IPS DF 4.7 (cell line): ENCODE data around the gene RFFL.

ENCODE experiments used
- DNase-seq: peaks from one replicate; pipeline ENCODE4 v3.0.0-alpha.2; 2013; ENCODE audit warnings: low spot score; ENCODE audit errors: extremely low read depth

RFFL gene

DNA sequence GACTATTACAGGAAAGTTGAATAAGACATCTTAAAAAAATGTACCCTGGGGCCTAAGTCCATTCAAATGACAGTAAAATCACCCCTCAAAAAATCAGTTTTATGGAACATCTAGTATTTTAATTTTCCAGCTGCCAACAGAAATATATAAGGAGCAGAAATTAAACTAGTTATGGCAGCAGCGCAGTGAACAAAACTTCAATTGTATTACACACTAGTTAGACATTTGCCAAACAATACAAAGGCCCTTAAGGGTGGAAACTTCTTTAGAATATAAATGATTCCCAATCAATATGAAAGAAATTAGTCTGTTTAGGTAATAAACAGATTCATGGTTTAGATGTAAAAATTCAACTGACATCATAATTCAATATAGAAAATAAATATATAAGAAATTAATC is 18.1 kb upstream of the RFFL start:
- DNase-seq, result no peak

DNA sequence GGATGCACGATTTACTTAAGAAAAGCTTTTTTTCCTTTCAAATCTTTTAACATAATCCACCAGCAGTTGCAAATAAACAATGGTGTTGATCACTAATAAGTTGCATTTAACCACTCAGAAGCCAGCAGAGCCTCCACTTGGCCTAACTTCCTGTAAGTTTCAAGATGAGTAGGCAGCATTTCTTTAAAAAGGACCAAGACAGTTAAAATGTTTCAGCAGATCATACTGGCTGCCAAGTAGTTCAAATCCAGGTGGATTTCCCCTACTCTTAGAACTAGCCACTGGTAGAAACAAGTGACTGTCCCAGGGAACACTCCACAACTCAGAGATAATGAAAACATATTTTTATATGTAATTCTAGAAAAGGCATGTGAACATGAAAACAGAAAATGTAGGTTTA is 17.0 kb upstream of the RFFL start:
- no peak for DNase-seq

DNA sequence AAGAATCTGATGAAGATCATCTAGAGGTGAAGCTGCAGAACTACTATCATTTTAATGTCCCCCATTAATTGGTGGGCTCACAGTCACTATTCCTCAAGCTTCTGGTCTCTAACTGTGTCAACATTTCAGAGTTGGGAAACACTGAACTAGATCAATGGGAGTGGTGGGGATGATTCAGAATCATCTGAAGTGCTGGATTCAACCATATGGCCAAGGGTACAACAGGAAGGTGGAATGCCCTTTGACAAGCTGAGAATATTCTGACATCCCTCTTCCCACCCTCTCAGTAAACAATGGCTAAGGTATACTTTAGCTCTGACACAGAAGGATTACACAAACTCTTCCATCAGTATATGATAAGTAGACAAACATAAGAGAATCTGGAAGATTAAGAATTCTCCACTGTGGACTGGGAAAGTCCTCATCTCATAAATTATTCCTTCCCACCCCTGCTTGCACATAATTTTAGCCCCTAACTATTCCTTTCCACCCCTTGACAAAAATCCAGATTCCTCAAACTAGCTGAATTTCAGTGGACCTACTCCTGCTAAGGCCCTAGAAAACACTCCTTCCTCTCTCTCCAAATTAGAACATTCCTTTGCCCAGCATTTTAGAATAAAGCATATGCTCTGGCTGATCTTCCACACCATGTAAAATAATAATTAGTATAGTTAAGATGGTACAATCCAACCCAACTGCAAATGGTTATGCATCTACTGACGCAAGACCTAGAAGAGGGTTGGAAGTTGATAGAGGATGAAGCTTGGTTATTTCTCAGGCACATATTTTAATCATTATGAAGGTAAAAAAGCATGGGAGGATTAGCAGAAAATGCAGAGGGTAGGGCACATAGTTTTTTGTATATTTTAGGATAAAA is 16.3 kb upstream of the RFFL start:
- DNase-seq, result no peak

DNA sequence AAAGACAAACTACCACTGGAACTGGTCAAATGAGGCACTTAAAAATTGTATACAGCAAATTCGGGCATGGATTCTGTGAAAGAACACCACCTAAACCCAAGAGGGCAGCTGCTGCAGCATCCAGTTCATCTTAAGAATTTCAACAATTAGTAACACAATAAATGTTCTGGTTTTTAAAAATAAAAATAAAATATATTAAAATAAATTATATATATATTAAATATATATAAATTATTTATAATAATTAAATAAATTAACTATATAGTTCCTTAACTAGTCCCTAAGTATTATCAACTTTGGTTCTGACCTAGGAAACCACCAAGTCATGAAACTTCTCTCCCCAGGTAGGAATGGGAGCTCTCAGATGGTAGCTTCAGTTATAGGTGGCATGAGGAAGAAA is 13.4 kb upstream of the RFFL start:
- DNase-seq, result no peak

DNA sequence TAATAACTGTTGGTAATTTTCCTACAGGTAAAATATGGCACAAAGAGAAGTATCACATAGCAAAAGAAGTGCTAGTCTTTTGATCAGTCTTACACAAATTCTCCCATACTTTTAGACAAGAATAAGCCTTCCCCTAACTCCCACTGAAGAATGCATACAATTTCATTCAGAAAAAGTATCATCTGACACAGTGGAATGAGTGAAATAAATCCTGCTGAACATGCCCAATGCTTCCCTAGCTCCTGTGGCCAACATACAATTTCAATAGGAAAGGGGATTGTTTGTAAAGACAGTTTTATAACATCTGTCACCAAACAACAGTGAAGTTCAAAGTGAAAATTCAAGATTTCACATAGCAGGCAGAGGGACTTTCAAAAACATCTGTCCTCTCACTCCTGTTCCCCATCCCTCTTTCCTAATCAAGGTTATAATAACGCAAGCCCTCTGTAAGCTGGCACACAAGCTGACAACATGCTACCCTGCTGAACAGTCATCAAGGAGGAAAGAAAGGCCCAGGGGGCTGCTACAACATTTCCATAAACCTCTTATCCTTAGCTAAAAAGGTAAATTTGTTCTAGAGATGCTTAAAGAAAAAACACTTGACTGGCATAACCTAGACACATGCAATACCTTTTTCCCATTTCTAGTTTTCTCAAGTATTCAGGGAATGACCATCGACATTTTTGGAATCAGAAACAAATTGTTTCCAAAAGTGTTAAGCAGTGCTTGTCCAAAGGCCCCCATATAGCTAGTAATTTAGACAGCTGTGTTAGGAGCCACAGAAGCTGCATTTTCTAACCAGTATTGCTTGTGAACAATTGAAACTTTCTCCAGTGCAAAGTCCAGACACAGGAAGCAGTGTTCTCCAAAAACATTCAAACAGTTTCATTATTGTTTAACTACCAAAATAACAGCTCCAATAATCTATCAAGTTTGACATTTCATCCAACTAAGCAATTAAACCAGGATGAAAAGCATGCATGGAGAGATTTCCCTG is 11.5 kb upstream of the RFFL start:
- DNase-seq, result no peak

DNA sequence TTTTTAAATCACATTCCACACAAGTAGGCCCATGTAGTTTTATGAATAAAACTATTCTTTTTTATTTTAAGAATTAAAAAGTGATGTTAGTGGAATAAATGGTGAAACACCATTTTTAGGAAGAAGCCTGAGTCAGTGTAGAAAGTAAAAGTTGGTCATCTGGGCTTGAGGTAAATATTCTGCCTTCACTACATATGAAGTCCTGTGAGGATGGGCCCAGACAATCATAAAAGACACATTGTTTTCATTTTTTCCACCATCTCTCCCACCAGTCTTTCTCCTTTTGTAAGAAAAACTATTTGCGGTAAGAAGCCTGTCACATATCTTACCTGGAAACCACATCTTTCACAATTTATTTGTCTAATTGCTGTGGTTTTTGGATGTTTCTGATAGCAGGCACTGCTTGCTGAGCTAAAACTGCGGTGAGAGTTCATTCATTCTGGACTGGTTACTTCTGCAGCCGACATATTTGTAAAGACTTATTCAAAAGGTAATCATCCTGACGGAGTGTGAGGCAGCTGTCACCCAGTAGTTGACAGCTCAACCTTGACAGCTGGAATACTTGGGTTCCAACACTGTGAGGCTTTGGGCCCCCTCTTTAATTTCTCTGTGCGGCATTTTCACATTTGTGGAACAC is 10.6 kb upstream of the RFFL start:
- DNase-seq, result no peak

DNA sequence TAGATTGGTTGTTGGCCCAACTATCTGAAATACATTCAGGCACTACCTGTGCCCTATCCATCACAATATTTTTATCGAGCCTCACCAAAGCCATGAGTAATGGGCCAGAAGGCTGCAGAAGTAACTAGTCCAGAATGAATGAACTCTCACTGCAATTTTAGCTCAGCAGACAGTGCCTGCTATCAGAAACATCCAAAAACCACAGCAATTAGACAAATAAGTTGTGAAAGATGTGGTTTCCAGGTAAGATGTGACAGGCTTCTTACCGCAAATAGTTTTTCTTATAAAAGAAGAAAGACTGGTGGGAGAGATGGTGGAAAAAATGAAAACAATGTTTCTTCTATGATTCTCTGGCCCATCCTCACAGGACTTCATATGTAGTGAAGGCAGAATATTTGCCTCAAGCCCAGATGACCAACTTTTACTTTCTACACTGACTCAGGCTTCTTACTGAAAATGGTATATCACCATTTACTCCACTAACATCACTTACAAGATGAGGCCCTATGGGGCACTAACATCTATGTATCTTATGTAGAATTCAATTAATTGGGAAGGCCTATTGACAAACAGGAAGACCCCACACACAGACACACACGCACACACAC is 9.8 kb upstream of the RFFL start:
- DNase-seq, result no peak

DNA sequence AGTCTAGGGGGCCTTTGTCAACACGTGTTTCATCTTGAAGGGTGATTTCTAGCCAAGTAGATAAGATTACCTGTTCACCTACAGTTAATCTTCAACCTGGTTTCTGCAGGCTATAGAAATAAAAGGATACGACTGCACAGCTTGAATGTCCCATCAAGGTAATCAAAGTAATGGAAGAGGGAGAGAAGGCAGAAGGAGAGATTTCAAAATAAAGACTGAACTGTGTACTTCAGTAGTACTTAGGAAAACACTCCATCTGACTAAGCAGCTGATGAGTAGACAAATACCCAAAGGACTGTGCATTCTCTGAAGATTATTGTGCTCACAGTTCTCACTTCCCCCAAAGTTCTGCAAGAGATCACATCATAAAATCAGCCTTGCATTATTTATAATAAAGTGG is 5.8 kb upstream of the RFFL start:
- DNase-seq, result no peak

DNA sequence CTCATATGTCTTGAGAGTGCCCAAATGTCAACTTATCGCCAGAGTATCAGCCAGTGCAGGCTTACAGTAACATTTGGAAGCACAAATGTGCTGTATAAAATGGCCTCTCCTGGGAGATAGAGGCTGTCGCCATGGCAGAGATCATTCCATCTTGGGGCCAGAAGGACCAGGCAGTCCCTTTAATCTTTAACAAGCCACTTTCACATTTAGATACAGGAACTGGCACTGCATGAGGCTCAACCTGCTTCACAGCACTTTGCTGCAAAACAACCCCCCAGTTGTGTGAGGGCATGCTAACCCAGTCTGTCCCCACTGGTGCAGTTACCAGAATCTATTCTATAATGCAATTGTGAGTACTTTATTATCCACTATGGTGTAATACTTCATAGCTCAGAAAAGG is 4.7 kb upstream of the RFFL start:
- no peak for DNase-seq

DNA sequence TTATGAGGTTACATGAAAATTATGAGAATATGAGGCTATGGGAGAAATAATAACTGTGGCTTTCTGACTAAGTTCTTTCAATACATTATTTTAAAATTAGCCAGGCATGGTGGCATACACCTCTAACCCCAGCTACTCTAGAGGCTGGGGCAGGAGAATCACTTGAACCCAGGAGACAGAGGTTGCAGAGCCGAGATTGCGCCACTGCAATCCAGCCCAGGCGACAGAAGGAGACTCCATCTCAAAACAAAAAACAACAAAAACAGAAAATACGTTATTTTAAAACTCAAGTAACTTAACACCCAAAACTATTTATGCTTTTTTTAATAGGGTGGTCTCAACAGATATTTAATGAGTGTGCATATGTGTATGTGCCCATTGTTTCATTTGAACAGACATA is 2.4 kb upstream of the RFFL start:
- DNase-seq, result no peak

DNA sequence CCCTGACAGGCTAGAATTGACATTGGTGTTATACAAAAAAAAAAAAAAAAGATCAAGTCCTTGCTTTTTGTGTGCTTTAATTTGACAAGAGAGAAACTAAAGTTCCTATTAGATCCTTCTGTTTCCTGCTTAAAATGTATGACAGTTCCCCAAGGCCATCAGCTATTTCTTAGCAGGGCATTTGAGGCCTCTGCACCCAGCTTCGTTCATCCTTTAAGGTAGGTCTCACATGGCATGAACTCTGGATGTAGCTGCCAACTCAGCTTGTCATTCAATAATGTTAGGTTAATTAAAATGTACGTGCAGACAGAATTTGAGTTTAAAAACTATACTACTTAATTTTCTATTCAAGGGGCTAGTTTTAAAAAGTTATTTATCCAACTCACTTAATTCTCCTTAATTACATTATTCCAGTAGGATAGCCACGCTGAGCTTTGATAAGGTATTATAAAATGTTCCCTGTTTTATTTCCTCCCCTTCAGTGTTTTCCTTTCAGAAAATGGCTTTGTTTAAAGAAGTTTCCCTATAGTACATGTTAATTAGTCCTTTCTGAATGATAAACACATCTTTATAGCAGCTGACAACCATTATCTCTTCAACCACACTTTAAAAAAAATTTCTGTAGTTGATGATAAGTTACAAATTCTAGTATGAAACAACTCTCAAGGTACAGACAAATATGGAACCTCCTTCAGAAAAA is 1.2 kb upstream of the RFFL start:
- DNase-seq, result no peak

DNA sequence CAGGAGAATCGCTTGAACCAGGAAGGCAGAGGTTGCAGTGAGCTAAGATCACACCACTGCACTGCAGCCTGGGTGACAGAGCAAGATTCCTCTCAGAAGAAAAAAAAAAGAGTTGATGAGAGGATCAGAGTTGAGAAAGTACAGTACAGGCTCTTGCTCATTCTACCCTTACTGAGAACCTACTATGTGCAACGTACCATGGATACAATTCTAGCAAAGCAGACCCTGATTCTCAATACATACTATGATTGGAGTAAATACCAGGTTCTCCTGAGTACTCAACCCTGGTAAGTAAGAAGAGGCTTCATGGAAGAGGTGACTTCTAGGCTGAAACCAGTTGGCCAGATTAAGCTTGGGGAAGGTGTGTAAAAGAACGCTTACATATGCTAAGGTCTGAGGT is 1.2 kb downstream of the RFFL start:
- no peak for DNase-seq

DNA sequence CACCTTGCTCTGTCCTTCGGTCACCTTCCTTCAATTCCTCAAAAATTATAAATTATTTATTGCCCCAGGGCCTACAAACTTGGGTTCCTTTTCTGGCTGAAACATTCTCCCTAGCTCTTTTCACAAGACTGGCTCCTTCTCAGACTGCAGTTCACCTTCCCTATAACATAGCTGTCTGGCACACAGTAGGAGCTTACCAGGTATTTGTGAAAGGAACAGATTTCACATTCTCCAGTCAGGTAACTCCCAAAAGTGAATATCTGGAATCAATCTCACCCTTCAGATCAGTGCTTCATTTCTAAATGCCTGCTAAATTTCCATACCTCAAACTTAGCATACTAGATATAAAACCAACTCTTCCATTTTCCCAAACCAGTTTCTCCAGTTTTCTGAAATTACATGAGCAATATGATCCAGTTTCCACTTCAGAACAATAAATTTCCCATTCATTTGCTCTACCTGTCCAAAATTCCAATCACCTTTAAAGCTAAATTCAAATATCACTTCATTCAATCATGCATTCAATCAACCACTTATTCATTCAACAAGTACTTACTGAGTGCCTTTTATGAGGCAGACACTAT is 6.1 kb downstream of the RFFL start:
- DNase-seq, result no peak

DNA sequence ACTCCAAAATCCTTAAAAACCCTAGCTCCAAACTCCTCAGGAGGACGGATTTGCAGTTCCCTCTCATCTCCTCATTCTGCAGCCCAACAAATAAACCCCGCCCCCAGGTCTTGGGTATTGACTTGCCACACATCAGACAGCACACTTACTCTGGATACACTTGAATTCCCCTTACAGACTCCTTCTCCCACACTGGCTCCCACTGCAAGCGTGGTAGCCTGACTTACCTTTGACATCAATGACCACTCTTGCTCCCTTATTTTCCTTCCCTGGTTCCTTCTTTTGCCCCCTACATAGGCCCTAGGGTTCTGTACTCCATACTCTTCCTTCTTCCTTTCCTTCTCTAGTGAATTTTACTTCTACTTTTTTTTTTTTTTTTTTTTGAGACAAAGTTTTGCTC is 7.5 kb downstream of the RFFL start:
- no peak for DNase-seq

DNA sequence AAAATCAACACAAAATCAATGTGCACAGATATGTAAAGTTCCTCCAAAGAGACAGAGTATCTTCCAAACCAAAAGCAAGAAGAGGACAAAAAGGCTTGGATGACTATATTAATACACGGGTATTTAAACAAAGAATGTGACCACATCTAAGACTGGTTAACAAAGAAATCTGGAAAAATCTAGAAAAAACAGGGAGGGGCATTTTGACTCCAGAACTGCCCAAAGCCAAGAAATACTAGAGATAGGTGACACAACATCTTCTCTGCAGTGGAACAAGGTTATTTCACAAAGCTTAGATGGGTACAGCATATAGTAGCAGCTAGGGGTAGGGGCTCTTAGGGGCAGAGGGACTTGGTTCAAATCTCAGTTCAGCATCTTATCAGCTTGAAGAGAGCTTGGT is 10.3 kb downstream of the RFFL start:
- no peak for DNase-seq

DNA sequence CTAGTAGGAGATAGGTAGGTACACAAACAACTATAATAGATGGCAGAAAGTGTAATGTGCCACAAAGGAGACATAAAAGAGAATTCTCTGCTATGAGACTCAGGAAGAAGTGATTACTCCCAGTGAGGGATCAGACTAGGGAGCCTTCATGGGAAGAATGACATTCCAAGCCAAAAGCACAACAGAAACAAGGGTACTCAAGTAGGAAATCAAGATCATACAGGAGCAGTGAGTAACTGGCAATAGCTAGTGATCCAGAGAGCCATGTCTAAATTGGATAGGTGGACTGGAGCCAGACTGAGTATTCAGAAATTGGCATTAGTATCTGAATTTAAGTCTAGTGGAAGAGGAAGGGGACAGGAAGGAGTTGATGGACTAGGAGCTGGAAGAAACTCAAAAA is 10.7 kb downstream of the RFFL start:
- no peak for DNase-seq

DNA sequence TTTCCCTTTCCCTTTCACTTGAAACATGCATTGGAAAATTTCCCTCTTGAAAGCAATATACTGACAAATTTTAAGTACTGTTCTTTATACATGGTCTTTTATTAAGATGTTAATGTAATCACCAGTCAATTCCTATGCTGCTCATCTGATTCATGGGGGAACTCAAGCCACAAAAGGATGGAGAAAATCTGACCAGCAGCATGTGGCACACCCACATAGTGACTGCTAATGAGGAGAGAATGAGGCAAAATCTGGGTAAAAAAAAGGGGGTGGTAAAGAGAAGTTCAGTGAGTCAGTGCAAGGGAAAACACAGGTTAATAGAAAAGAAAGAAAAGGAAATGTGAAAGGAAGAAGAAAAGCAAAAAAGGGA is 11.3 kb downstream of the RFFL start:
- no peak for DNase-seq

DNA sequence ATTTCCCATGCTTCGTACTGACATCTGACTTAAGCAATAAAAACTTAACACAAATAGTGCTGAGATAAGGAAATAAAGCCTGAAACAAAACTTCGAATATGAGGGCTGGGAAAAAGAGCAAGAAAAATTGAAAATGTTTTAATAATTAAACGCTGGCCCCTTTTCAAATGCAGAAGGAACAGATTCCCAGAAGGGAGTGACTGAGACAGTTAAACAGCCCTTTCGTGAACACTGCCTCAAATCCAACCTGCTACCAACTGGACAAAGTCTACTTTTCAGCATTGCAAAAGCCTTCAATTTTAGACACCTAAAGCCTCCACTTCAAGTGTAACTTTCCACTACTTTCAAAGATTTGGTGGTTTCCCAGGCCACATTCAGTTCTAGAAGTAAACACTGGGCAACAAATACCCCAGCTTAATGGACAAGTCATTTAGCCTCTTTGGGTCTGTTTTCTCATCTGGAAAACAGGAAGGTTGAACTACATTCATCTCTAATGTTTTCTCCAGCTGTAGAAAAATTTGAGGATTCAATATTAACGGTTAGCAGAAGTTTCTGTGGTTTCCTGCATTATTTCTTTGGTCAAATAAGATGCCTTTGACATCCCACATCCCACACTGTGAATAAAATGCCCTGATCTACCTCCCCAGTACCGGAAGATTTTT is 11.8 kb downstream of the RFFL start:
- DNase-seq, result no peak

DNA sequence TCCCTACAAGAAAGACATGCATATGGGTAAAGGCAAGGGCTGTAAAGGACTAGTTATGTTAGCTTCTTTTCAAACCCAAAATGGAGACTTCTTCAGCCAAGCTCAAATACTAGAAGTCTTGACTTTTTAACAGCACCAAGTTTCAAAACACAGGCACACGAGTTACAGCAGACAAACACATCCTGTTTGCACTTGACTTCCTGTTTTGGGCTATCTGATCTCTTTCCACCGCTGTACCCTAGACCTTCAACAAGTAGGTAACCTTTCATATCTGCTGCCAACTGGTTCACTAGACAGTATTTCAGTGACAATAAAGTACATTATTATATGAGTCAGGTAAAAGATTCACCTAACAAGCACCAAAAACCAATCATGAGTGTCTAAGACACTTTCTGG is 12.3 kb downstream of the RFFL start:
- DNase-seq, result no peak

DNA sequence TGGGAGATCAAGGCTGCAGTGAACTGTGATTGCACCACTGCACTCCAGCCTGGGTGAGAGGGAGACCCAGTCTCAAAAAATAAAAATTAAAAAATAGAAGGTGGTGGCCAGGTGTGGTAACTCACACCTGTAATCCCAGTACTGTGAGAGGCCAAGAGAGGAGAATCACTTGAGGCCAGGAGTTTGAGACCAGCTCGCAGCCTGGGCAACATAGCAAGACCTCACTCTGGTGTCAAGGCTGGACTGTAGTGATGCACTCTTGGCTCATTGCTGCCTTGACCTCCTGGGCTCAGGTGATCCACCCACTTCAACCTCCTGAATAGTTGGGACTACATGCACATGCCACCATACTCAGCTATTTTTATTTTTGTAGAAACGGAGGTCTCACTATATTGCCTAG is 13.3 kb downstream of the RFFL start:
- DNase-seq, result no peak
